Neural progenitor cell (in vitro differentiated cells): Measurements from ENCODE around the gene CHRNA4. TPM values are rescaled to one million over a fixed set of nuclear protein-coding genes. Genes with fewer than 3 reads are reported as not detected.

ENCODE experiments used
- DNase-seq: peaks from one replicate; pipeline ENCODE4 v3.0.0-alpha.2; 2016; ENCODE audit warnings: low spot score
- H2AFZ ChIP-seq: fragments of 200-600 bp; sonication (generic); replicated peaks from 2 replicates; pipeline ENCODE4 v1.6.1; 2016; ENCODE audit warnings: antibody characterized with exemption
- H3F3A ChIP-seq: fragments of 200-600 bp; sonication (generic); 2 replicates; pipeline ENCODE4 v1.6.1; 2016; ENCODE audit warnings: antibody characterized with exemption, low read depth
- H3K27ac ChIP-seq: fragments of 200-600 bp; sonication (generic); 2 replicates; pipeline ENCODE4 v1.5.1; 2016; ENCODE audit warnings: mild to moderate bottlenecking
- H3K27me3 ChIP-seq: fragments of 200-600 bp; sonication (generic); 2 replicates; pipeline ENCODE4 v1.6.1; 2016; ENCODE audit warnings: mild to moderate bottlenecking, moderate library complexity
- H3K36me3 ChIP-seq: fragments of 200-600 bp; sonication (generic); 2 replicates; pipeline ENCODE4 v1.5.1; 2016
- H3K4me1 ChIP-seq: fragments of 200-600 bp; sonication (generic); 2 replicates; pipeline ENCODE4 v1.6.1; 2016; ENCODE audit warnings: mixed run types
- H3K4me2 ChIP-seq: fragments of 200-600 bp; sonication (generic); 2 replicates; pipeline ENCODE4 v1.6.1; 2016
- H3K4me3 ChIP-seq: fragments of 200-600 bp; sonication (generic); 2 replicates; pipeline ENCODE4 v1.5.1; 2016
- H3K79me2 ChIP-seq: fragments of 200-600 bp; sonication (generic); 2 replicates; pipeline ENCODE4 v1.6.1; 2016; ENCODE audit warnings: low read depth
- H3K9ac ChIP-seq: fragments of 200-600 bp; sonication (generic); 2 replicates; pipeline ENCODE4 v1.6.1; 2016
- H3K9me3 ChIP-seq: fragments of 200-600 bp; sonication (generic); 2 replicates; pipeline ENCODE4 v1.5.1; 2016; ENCODE audit warnings: low read depth
- H4K20me1 ChIP-seq: fragments of 200-600 bp; sonication (generic); 2 replicates; pipeline ENCODE4 v1.6.1; 2016; ENCODE audit warnings: low read depth
- H3K27ac Mint-ChIP-seq: 3 replicates; pipeline ENCODE4 v1.8.0; 2021; ENCODE audit warnings: mixed read lengths
- H3K27me3 Mint-ChIP-seq: 2 replicates; pipeline ENCODE4 v1.8.0; 2022; ENCODE audit warnings: low read depth, mild to moderate bottlenecking, inconsistent platforms, moderate library complexity, mixed read lengths; ENCODE audit not compliant: insufficient read depth
- H3K36me3 Mint-ChIP-seq: 3 replicates; pipeline ENCODE4 v1.8.0; 2021; ENCODE audit warnings: mixed read lengths
- H3K4me1 Mint-ChIP-seq: 3 replicates; pipeline ENCODE4 v1.8.0; 2021; ENCODE audit warnings: mixed read lengths
- H3K4me3 Mint-ChIP-seq: 3 replicates; pipeline ENCODE4 v1.8.0; 2021; ENCODE audit warnings: mild to moderate bottlenecking, moderate library complexity, mixed read lengths
- H3K9me3 Mint-ChIP-seq: 3 replicates; pipeline ENCODE4 v1.8.0; 2020; ENCODE audit warnings: mixed read lengths
- CTCF ChIP-seq: fragments of 200-600 bp; sonication (generic); IDR thresholded peaks from 2 replicates; pipeline ENCODE4 v1.5.1; 2017; ENCODE audit warnings: antibody characterized with exemption, mild to moderate bottlenecking
- EZH2 ChIP-seq: fragments of 200-600 bp; sonication (generic); IDR thresholded peaks from 2 replicates; pipeline ENCODE4 v1.6.1; 2017; ENCODE audit warnings: antibody characterized with exemption, mild to moderate bottlenecking, moderate library complexity
- EZH2phosphoT487 ChIP-seq: fragments of 200-600 bp; sonication (generic); IDR thresholded peaks from 2 replicates; pipeline ENCODE4 v1.6.1; 2017; ENCODE audit warnings: antibody characterized with exemption
- total RNA-seq: library from RNA; depleted of rRNA; stranded (reverse); fragments of >200 nt; gene quantifications from 2 replicates; pipeline ENCODE4 v1.2.3, GENCODE V29; 2015; ENCODE audit warnings: low replicate concordance

Gene CHRNA4
- total RNA-seq, 1 donor from 2014 or later, result not detected

- H3K4me3 Mint-ChIP-seq, result peak overlapping the region; percentile 30
- no peaks in the 10 kb centered on the region for H3K36me3 ChIP-seq
- H3K4me1 ChIP-seq, result no peaks in the 10 kb centered on the region
- no peak overlapping the region for H3K4me3 ChIP-seq
- H3K27me3 Mint-ChIP-seq, result peaks cover 12% of the 10 kb centered on the region
- no peaks in the 10 kb centered on the region for H3K36me3 Mint-ChIP-seq
- H3K79me2 ChIP-seq, result no peaks in the 10 kb centered on the region
- H2AFZ ChIP-seq, result no peak overlapping the region
- H3K9ac ChIP-seq, result no peak overlapping the region
- no peaks in the 10 kb centered on the region for H3K9me3 ChIP-seq
- H3K27me3 ChIP-seq, result no peaks in the 10 kb centered on the region
- H4K20me1 ChIP-seq, result no peaks in the 10 kb centered on the region
- TF ChIP-seq EZH2 (no peak), CTCF (no peak)
- H3K4me1 Mint-ChIP-seq, result peaks cover 7% of the 10 kb centered on the region
- no peak overlapping the region for H3K27ac ChIP-seq
- no peaks in the 10 kb centered on the region for H3K9me3 Mint-ChIP-seq
- no peak overlapping the region for H3K4me2 ChIP-seq
- peak overlapping the region; percentile 16 for H3K27ac Mint-ChIP-seq
- H3F3A ChIP-seq, result no peaks in the 10 kb centered on the region
- DNase-seq, result no peak
Measured at GRCh38 chr20:63400486-63401210, 39.5 kb upstream of the CHRNA4 start.

- no peak for TF ChIP-seq CTCF
- no peak for TF ChIP-seq EZH2
- no peak for TF ChIP-seq EZH2phosphoT487
- H3K36me3 Mint-ChIP-seq, result no peaks in the 10 kb centered on the region
- no peak overlapping the region for H3K4me3 Mint-ChIP-seq
- H3K27ac Mint-ChIP-seq, result no peak overlapping the region
- Histone ChIP-seq H4K20me1 (no peaks in the 10 kb centered on the region), H3K36me3 (no peaks in the 10 kb centered on the region), H3K79me2 (no peaks in the 10 kb centered on the region), H3K4me1 (no peaks in the 10 kb centered on the region), H3K4me2 (no peak overlapping the region), H3K27ac (no peak overlapping the region), H3K4me3 (no peak overlapping the region), H3K9ac (no peak overlapping the region), H3K9me3 (no peaks in the 10 kb centered on the region), H3K27me3 (no peaks in the 10 kb centered on the region), H3F3A (no peaks in the 10 kb centered on the region), H2AFZ (no peak overlapping the region)
- H3K4me1 Mint-ChIP-seq, result peaks cover 9% of the 10 kb centered on the region
- peaks cover 14% of the 10 kb centered on the region for H3K27me3 Mint-ChIP-seq
- DNase-seq, result no peak
- H3K9me3 Mint-ChIP-seq, result no peaks in the 10 kb centered on the region
Measured at GRCh38 chr20:63399596-63400375, 38.6 kb upstream of the CHRNA4 start.

GRCh38 chr20:63398744-63399514 is 37.8 kb upstream of the CHRNA4 start:
- H3K4me1 ChIP-seq, result peaks cover 7% of the 10 kb centered on the region
- H3K4me1 Mint-ChIP-seq, result peaks cover 17% of the 10 kb centered on the region
- H4K20me1 ChIP-seq, result no peaks in the 10 kb centered on the region
- no peak overlapping the region for H3K9ac ChIP-seq
- H3K9me3 Mint-ChIP-seq, result no peaks in the 10 kb centered on the region
- H3K27ac ChIP-seq, result no peak overlapping the region
- no peak overlapping the region for H3K27ac Mint-ChIP-seq
- no peak overlapping the region for H2AFZ ChIP-seq
- H3K4me3 ChIP-seq, result no peak overlapping the region
- DNase-seq, result no peak
- H3K27me3 Mint-ChIP-seq, result peaks cover 15% of the 10 kb centered on the region
- H3K36me3 Mint-ChIP-seq, result no peaks in the 10 kb centered on the region
- no peaks in the 10 kb centered on the region for H3K9me3 ChIP-seq
- H3K4me2 ChIP-seq, result no peak overlapping the region
- H3F3A ChIP-seq, result no peaks in the 10 kb centered on the region
- TF ChIP-seq EZH2phosphoT487, result no peak
- no peak for TF ChIP-seq EZH2
- TF ChIP-seq CTCF, result no peak
- H3K36me3 ChIP-seq, result no peaks in the 10 kb centered on the region
- H3K27me3 ChIP-seq, result peaks cover 5% of the 10 kb centered on the region
- H3K79me2 ChIP-seq, result no peaks in the 10 kb centered on the region
- no peak overlapping the region for H3K4me3 Mint-ChIP-seq
